ENCODE data around the gene HENMT1.
A peak's percentile ranks its signal among the peaks of the same experiment; 100 is the strongest.
"Not testable (repeated sequence)": the region's sequence is repeated elsewhere in the genome, so short reads cannot be mapped to it uniquely, and the experiment has no call there.

HENMT1 gene

DNA sequence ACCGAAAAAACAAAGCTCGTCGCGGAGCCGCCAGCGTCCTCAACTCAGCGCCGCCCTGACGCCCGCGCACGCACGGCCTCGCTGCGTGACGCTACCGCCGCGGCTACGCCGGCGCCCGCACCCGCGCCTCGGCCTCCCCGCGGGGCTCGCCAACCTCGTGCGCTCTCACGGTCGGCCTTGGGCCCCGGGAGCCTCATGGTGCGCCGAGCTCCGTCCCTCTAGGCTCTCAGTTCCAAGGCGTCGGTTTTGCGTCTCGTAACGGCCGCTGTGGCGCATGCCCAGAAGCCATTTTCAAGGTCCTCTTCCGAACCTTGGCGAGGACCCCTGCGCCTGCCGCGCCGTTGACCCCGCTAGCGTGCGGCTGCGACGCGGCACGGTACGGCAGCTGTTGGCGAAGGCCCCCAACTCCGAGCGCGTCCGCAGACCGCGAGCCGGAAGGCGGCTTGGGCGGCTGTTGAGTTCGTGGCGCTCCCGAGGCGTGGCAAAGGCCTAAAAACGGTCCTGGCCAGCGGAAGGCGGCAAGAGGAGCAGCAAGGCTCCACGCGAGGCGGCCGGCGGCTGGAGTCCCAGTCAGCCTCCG, at the start of gene HENMT1:
HENMT1 (minus strand) TSS at position 64 of the 580 bp plus-strand sequence. CDS start 1,209 bp downstream, outside the sequence.
- peak; percentile 89 for DNase-seq

DNA sequence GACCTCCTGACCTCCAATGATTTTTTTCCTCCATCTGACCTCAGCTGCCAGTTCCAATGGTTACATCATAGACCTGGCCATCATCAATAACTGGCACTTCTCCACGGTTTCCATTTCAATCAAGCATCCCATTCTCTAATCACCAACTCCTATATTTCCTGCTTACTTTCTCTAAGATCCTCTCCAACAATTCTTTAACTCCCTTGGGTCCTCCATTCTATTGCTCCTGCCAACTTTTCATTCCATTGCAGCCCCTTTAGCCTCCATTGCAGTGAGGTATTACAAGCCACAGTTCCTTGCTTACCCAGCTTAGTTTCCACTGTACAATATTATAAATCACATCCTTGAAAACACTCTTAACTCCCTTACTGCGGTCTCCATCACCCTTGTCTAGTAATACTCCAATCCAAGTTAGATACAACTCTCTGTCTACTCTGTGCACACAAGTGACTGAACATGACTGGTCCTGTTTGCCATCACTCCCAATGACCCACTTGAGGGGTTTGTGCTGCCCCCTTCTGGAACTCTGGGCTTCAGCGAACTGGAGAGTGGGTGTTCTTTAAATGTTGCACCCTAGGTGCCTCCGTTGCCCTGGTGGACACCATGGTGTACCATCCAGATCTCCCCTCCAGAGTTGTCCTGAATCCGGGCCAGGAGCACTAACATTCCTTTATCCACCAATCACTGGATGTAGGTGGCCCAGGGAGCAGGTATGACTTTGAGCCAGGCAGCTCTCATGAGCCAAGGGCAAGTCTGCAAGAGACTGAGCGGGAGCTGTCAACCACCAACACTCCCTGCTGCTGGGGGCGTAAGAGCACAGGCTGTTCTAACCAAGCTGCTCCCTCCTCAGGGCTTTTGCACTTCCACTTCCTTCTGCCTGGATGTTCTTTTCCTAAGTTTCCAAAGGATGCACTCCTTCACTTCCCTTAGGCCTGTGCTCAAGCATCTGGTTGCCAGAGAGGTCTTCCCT, 48.1 kb upstream of the HENMT1 start:
- no peak for DNase-seq

DNA sequence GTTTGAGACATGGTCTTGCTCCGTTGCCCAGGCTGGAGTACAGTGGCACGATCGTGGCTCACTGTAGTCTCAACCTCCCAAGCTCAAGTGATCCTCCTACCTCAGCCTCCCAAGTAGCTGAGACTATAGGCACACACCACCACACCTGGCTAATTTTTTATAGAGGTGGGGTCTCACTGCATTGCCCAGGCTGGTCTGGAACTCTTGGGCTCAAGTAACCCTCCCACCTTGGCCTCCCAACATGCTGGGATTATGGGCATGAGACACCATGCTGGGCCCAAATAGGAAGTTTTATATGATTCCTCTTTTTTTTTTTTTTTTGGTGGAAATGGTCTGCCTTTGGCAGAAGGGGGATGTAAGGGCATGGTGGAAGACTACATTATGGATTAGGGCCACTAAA, 45.8 kb upstream of the HENMT1 start:
- no peak for DNase-seq

DNA sequence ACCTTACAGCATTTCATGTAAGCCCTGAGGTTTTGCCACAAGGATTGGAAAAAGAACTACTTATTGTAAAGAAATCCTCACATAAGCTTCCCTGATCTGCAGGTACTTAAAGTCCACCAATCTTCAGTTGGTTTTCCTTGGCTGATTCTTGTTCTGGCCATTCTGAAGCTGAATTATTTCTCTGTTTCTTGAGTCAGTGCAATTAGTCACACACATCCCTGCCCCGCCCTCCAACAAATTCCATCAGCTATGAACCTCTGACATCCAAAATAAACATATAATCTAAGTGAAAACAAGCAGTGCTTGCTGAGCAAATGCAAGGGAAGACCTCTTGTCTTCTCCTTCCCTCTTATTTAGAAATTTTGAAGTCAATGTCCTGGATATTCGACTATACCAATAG, 43.6 kb upstream of the HENMT1 start:
- DNase-seq = no peak

DNA sequence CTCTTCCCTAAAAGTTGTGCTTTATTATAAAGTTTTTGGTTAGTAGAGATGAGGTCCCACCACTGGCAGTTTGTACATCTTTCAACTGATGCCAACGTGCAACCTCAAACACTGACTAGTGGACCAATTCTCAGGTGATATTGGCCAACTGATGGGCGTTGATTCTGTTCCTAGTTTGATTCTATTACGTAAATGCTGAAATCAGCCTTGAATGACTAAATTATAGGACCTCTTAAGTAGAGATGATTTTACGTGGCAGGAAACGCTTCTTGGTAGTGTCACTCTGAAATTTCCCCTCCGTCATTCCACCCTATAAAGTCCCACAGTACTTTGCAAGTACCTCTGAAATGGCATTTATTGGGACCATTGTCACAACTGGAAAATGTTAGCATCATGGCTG, 43.0 kb upstream of the HENMT1 start:
- no peak for DNase-seq

DNA sequence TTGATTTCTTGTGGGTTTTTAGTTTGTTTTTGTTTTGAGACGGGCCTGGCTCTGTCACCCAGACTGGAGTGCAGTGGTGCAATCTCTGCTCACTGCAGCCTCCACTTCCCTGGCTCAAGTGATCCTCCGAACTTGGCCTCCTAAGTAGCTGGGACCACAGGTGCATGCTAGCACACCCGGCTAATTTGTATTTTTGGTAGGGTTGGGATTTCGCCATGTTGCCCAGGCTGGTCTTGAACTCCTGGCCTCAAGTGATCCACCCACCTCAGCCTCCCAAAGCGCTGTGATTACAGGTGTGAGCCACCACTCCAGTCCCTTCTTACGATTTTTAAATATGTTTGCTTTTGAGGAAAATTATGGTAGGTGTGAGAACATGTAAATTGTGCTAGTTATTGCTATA, 41.2 kb upstream of the HENMT1 start:
- DNase-seq = not testable (repeated sequence)

DNA sequence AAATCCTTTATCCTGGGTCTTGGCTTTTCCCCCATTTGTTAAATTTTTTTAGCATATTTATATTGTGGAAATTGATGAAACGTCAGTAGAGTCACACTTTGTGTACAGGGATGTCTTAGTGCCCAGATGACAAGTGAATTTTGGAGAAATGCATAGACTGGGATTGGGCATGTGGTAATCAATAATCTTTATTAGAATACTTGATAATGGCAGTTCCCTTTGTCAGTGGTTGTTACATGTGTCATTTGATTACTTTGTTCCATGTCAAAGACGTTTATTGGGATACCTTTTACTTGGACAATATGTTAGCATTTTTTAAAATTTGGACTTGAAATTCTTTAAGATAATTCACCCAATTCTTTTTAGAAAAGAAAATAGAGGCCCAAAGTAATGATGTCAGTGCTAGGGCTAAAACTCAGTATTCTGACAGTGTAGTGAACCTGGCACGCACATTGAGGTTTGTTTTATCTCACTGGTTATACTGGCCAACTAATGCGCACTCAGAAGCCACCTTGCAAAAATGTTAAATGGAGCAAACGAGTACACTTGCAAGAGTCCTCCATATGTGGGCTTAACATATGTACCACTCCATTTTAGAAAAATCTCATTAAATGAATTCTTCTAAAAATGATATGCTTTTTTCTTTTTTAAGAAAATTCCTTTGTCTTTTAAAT, 40.4 kb upstream of the HENMT1 start:
- no peak for DNase-seq

DNA sequence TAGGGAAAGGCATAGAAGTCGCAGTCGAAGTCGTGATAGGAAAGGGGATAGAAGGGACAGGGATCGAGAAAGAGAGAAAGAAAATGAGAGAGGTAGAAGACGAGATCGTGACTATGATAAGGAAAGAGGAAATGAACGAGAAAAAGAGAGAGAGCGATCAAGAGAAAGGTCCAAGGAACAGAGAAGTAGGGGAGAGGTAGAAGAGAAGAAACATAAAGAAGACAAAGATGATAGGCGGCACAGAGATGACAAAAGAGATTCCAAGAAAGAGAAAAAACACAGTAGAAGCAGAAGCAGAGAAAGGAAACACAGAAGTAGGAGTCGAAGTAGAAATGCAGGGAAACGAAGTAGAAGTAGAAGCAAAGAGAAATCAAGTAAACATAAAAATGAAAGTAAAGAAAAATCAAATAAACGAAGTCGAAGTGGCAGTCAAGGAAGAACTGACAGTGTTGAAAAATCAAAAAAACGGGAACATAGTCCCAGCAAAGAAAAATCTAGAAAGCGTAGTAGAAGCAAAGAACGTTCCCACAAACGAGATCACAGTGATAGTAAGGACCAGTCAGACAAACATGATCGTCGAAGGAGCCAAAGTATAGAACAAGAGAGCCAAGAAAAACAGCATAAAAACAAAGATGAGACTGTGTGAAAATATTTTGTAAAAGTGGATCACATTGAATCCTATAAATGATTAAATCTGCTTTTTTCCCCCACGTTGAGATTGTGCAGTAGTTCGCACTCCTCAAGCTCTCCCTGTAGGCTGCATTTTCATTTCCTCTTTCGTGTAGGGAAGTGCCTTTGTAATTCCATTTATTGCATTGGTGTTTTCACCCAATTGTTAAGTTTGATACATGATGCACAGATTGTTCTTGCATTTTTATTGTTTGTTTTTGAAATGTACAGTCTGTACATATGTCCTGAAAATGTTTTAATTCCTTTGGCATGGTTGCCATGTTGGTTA, 38.8 kb upstream of the HENMT1 start:
- DNase-seq = no peak

DNA sequence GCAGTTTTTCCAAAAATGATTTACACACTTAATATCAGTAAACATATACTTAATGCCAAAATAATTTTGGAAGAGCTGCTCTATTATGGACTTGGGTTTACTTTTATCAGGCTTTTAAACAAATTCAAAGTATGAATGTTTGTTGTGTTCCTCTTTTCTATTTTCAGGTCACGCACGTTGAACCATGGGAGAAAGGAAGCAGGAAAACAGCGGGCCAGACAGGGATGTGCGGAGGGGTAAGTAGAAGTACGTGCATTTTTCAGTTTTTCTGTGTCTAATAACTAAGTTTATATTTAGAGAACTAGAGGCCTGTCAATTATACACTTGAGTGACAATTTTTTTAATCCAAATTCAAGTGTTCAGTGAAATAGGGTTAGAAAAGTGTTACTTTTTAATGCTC, 34.6 kb upstream of the HENMT1 start:
- no peak for DNase-seq

DNA sequence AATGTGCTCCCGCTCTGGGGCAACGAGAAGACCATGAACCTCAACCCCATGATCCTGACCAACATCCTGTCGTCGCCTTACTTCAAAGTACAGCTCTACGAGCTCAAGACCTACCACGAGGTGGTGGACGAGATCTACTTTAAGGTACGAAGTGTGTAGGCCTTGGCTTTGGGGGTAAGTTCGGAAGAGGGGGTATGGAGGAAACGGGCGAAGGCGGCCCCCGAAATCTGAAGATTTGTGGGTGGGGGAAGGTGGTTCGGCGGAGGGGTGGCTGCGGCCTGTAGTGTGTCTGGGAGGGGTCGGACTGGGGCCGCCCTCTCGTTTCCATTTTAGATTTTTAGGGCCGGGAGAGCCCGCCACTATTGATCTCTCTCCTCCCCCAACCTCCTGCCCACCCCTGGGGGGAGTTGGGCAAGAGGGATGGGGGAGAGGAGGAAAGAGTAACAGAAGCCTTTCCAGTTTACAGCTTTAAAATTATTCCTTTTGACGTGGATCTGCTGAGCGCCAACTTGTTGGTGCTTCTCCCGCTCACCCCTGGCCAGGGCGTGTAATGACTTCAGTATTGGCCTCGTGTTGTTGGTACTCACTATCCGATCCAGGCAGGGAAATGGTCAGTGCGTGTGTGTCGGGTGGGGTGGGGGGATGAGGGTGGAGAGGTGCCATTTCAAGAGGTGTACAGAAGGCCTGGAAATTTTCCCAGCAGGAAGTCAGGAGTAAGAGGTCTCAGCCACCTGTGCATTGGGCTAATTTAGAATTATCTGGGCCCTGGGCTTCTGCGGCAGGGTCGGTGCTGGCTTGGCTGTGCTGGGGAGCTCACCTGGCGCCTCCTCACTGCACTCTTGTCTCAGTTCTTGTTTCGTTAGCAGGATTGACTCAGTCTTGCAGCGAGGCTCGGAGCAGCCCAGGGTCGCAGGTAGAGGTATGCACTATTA, 32.1 kb upstream of the HENMT1 start:
- DNase-seq = peak; percentile 58

DNA sequence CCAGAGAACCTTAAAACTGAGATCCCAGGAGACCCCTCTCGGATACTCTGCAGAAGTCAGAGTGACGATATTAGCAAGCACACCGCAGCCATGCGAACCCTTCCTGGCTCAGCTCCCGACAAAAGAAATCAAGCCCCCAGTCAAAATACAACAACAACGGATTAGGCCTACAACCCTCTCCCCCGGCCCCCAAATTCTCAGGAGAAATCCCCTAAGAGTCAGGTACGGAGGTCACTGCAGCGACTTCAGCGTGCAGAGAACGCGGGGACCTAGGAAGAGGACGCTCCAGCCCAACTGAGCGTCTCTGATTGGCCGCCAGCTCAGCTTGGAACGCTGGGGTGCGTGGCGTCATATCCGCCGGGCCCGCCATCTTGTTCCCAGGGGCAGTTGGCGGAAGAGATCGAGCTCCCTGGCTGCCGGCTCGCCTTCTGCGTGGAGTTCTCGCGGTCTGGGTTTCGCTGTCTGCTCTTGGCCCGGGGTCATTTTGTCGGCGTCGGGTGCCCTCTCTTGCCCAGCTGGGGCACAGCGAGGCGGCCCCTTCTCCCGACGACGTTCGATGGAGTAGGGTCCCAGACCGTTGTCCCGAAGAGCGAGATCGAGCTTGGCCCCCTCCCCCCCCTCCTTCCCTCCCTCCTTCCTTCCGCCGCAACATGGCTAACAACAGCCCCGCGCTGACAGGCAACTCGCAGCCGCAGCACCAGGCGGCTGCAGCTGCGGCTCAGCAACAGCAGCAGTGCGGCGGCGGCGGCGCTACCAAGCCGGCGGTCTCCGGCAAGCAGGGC, 31.2 kb upstream of the HENMT1 start, which contains the start of gene PRPF38B:
PRPF38B (plus strand) TSS at position 369 of the 782 bp plus-strand sequence; CDS start at position 651, 282 bp downstream.
- peak; percentile 98 for DNase-seq

DNA sequence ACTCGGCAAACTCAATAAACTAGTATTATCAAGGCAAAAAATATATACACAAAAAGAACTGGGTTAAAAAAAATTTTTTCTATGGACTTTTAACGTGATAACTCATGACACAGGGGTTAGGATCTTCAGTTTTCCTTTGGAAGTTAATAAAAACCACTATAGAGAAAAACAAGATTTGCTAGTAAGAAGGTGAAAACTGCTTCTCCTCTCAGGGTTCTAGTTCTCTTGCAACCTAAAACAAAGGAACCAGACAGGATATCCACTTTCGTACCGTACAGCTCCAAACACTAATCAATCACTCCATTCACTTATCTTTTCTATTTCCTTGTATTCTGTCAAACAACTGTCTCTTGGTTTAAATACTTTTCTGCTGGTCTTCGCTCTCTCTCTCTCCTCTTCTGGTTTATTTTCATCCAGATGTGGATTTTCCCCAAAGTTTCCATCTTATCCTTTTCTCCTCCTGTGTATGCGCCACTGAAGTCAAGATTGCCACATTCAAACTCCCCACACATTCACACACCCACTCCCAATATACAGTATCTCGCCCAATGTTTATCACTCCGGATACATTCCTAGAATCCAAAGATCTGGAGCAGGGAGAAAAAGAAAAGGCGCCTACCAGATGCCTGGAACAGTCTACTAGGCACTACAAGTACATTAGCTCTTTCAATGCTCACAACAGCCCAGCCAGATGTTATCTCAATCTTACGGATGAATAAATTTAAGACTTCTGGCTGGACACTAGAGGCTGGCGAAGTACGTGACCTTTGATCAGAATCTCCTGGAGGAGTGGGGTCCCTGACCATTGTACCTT, 30.4 kb upstream of the HENMT1 start:
- no peak for DNase-seq

DNA sequence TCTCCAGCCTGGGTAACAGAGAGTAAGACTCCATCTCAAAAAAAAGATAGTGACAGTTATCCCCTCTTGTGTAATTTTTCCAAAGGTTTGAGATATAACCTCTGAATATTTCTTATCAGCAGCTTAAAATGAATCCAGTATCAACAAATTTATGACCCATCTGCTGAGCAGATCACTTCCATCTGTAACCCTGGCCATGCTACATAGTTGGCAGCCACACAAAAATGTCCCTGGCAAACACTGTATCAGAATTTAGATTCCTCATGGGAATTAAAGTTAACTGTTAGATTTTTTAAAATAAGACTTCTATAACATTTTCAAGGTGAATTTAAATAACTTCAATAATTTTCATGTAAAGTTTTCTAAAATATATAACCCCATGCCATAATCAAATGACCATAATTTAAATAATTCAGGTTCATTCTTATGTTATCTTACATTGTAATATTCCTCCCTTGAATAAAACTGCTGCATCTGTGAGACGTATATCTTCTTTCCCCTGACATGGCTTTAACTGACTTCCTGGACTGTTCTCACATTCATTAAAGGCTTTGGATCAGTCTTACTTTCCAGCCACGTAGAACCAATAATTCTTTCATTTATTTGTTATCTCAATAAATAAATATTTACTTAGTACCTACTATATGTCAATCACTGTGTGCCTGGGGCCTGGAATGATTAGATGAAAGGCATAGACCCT, 25.9 kb upstream of the HENMT1 start:
- DNase-seq = no peak

DNA sequence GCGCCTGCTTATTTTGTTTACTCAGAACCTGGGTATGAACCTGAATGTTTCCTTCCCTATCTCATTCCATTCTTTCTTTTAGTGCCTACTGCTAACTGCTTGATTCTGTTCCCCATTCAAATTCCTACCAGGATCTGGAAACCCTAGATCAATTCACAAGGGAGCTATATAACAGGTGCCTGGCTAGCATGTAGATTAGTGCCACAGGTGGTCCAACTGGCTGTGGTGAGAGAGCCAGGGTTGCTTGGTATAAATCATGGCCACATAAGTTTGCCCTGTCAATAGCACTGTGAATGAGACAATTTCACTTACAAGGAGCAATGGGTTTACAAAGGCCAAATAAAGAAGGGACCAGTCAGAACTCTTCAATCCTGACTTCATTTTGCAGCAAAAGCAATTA, 24.6 kb upstream of the HENMT1 start:
- DNase-seq = no peak

DNA sequence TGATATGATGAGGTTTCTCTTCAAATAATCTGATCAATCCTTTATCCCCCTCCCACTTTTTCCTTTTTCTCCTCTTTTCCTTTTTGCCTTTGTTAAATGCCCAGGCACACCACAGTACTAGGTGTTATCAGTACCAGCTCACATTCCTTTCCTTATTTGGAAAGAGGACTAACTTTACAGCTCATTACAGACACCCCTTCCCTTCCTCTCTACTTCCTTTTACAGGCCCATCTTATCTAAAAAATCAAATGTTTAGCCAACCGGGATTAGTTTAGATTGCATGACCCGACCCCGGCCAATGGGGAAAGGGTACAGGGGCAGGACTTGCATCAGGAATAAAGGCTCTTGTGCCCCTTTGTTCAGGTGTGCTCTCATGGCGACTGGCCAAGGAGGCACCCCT, 20.8 kb upstream of the HENMT1 start:
- not testable (repeated sequence) for DNase-seq

DNA sequence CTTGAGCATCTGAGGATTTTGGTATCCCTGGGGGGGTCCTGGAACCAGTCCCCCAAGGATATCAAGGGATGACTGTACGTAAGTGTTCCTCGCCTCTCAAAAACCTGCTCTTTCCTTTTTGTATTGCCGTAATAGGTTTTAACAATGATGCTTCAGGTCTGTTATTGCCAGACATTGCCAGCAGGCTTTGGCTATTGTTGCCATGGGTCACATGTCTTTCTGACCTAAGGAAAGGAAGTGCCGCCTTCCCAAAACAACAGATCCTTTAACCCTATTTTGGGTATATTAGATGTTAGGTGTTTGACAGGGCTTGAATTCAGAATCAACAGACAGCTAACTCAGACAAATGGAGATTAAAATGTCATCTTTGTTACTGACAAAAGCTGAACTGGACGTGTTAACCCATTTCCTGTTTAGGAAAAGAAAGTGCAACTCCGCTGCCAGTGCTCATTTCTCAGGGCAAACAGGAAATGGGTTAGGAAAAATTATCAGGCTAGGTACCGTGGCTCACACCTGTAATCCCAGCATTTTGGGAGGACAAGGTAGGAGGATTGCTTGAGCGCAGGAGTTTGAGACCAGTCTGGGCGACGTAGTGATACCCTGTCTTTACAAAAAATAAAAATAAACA, 18.8 kb upstream of the HENMT1 start:
- DNase-seq = no peak

DNA sequence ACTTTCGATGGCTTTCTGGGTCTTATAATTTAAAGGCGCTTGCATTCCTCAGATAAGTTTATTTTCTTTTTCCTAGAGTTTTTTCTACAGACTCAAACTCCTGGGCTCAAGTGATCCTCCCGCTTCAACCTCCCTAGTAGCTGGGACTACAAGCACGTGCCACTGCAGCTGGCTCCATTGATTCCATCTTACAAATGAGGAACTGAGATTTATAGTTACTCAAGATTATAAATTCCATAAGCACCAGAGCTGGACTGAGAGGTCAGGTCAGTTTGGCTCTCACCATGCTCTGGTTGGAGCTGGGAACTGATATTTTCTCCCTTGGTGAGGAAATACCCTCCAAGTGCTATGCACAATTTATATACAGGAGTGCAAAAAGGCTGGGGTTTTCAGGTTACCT, 17.8 kb upstream of the HENMT1 start:
- DNase-seq = no peak

DNA sequence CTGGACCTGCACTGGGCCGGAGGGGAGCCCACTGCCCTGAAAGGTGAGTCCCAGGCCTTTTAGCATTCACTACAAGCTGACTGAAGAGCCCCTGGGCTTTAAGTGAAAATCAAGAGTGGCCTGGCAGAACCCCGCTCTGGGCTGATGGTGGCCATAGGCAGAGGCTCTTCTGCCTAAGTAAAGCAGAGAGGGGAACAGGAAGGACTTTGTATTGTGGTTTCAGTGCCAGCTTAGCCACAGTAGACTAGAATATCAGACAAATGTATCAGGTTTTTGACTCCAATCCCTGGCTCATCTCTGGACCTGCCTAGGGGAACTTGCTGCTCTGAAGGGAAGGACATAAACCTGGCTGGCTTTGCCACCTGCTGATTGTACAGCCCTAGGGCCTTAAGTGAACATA, 10.2 kb upstream of the HENMT1 start:
- DNase-seq = no peak
